ENCODE measurements around the gene TMEM176B.

- TF ChIP-seq CTCF (CRISPR knock-in tag; IDR thresholded peaks at IDR 0.05) (no peak), HMGA1 (CRISPR knock-in tag; conservative IDR thresholded peaks at IDR 0.05) (no peak), MYNN (CRISPR knock-in tag; IDR thresholded peaks at IDR 0.05; ENCODE audit: low read depth) (no peak), MAX (IDR thresholded peaks at IDR 0.05) (no peak), ZBTB37 (CRISPR knock-in tag; IDR thresholded peaks at IDR 0.05) (no peak), HNRNPK (IDR thresholded peaks at IDR 0.05; ENCODE audit: low read depth, low read length, poor library complexity, severe bottlenecking) (no peak), ZNF329 (CRISPR knock-in tag; IDR thresholded peaks at IDR 0.05; ENCODE audit: low read depth) (no peak), NR2F2 (IDR thresholded peaks at IDR 0.05; ENCODE audit: borderline replicate concordance, low read depth) (no peak), TBP (CRISPR knock-in tag; IDR thresholded peaks at IDR 0.05) (no peak), RNF2 (conservative IDR thresholded peaks at IDR 0.05; ENCODE audit: low read depth) (no peak), ATF2 (CRISPR knock-in tag; IDR thresholded peaks at IDR 0.05) (no peak), TAF1 (CRISPR knock-in tag; IDR thresholded peaks at IDR 0.05) (no peak), BHLHE40 (IDR thresholded peaks at IDR 0.05; ENCODE audit: low read length) (no peak), ZNF570 (CRISPR knock-in tag; IDR thresholded peaks at IDR 0.05; ENCODE audit: borderline replicate concordance) (no peak)
These were observed 42.6 kb upstream of the TMEM176B start for GRCh38 chr7:150842716-150843115.
